Testis (tissue), 2 donors: ENCODE data around the gene RRM2.

Source experiments
- POLR2A ChIP-seq: fragments of 450-650 bp; IDR thresholded peaks from one replicate; pipeline ENCODE4 v1.6.1; 2017; ENCODE audit warnings: antibody characterized with exemption, mild to moderate bottlenecking, moderate library complexity
- TF ChIP-seq, protein P1 (sequence below), 3 experiments: fragments of 450-650 bp in 2 of 3; fragments of 200-600 bp in 1 of 3; sonication (generic) in 1 of 3; IDR thresholded peaks; one replicate each; pipeline ENCODE4 v1.5.1; 2016 to 2019; ENCODE audit warnings: antibody characterized with exemption in 3 of 3, mild to moderate bottlenecking in 2 of 3, moderate library complexity in 1 of 3

DNA sequence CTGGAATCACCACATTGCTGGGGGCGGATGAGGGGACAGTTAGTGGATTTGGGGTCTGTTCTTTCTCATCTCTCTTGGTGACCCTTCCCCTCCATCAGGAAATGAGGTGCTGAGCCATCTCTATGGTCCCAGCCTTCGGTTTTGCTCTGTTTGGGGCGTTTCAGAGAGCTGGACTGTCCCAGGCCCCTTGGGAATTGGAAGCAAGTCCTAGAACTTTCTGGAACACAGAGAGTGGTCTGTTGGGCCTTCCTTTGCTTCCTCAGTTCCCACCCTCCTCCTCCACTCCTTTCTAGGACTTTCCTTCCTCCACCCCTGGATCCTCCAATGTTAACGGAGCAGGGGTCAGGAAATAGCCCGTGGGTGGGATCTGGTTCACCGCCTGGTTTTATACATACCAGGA lies 17.0 kb downstream of the RRM2 start:
- TF ChIP-seq, protein P1, sequence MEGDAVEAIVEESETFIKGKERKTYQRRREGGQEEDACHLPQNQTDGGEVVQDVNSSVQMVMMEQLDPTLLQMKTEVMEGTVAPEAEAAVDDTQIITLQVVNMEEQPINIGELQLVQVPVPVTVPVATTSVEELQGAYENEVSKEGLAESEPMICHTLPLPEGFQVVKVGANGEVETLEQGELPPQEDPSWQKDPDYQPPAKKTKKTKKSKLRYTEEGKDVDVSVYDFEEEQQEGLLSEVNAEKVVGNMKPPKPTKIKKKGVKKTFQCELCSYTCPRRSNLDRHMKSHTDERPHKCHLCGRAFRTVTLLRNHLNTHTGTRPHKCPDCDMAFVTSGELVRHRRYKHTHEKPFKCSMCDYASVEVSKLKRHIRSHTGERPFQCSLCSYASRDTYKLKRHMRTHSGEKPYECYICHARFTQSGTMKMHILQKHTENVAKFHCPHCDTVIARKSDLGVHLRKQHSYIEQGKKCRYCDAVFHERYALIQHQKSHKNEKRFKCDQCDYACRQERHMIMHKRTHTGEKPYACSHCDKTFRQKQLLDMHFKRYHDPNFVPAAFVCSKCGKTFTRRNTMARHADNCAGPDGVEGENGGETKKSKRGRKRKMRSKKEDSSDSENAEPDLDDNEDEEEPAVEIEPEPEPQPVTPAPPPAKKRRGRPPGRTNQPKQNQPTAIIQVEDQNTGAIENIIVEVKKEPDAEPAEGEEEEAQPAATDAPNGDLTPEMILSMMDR (IDR thresholded peaks at IDR 0.05) = no peak
- TF ChIP-seq POLR2A = no peak
